Measurements from ENCODE around the gene CFAP97D1.

CFAP97D1 gene

GRCh38 chr17:43800736-43801135 lies 20.5 kb downstream of the CFAP97D1 start:
- Histone ChIP-seq H3K4me3 (replicated peaks; ENCODE audit: low read depth, low read length) (no peak overlapping the region), H3K36me3 (ENCODE audit: control insufficient read depth, insufficient read depth, low read length) (no peaks in the 10 kb centered on the region), H3K27me3 (replicated peaks; ENCODE audit: control insufficient read depth, insufficient read depth, low read length) (no peaks in the 10 kb centered on the region; the same call in 1 of the 2 replicates)
- no peak for DNase-seq (ENCODE audit: extremely low read depth, insufficient read length)
- no peak for TF ChIP-seq CTCF (IDR thresholded peaks at IDR 0.05; ENCODE audit: insufficient read depth, low read length, poor library complexity, severe bottlenecking)

- no peaks in the 10 kb centered on the region for H3K36me3 ChIP-seq (ENCODE audit: control insufficient read depth, insufficient read depth, low read length)
- H3K27me3 ChIP-seq (replicated peaks; ENCODE audit: control insufficient read depth, insufficient read depth, low read length) = no peaks in the 10 kb centered on the region; the same call in 1 of the 2 replicates
- H3K4me3 ChIP-seq (replicated peaks; ENCODE audit: low read depth, low read length) = no peak overlapping the region
- TF ChIP-seq CTCF (IDR thresholded peaks at IDR 0.05; ENCODE audit: insufficient read depth, low read length, poor library complexity, severe bottlenecking) = no peak
- no peak for DNase-seq (ENCODE audit: extremely low read depth, insufficient read length)
Observed at GRCh38 chr17:43801844-43802243, 21.6 kb downstream of the CFAP97D1 start.

- DNase-seq (ENCODE audit: extremely low read depth, insufficient read length) = no peak
- Histone ChIP-seq H3K4me3 (replicated peaks; ENCODE audit: low read depth, low read length) (no peak overlapping the region), H3K36me3 (ENCODE audit: control insufficient read depth, insufficient read depth, low read length) (no peaks in the 10 kb centered on the region), H3K27me3 (replicated peaks; ENCODE audit: control insufficient read depth, insufficient read depth, low read length) (no peaks in the 10 kb centered on the region; the same call in 1 of the 2 replicates)
- TF ChIP-seq CTCF (IDR thresholded peaks at IDR 0.05; ENCODE audit: insufficient read depth, low read length, poor library complexity, severe bottlenecking) = no peak
Observed at GRCh38 chr17:43803758-43804157, 23.5 kb downstream of the CFAP97D1 start.

- no peak overlapping the region for H3K4me3 ChIP-seq (replicated peaks; ENCODE audit: low read depth, low read length)
- no peaks in the 10 kb centered on the region; the same call in 1 of the 2 replicates for H3K27me3 ChIP-seq (replicated peaks; ENCODE audit: control insufficient read depth, insufficient read depth, low read length)
- TF ChIP-seq CTCF (IDR thresholded peaks at IDR 0.05; ENCODE audit: insufficient read depth, low read length, poor library complexity, severe bottlenecking) = no peak
Observed at GRCh38 chr17:43805117-43805516, 24.9 kb downstream of the CFAP97D1 start.

GRCh38 chr17:43808076-43808475 lies 27.8 kb downstream of the CFAP97D1 start:
- H3K4me3 ChIP-seq (replicated peaks; ENCODE audit: low read depth, low read length) = no peak overlapping the region
- TF ChIP-seq CTCF (IDR thresholded peaks at IDR 0.05; ENCODE audit: insufficient read depth, low read length, poor library complexity, severe bottlenecking) = no peak
- no peaks in the 10 kb centered on the region for H3K36me3 ChIP-seq (ENCODE audit: control insufficient read depth, insufficient read depth, low read length)
- no peaks in the 10 kb centered on the region; the same call in none of the 2 replicates for H3K27me3 ChIP-seq (replicated peaks; ENCODE audit: control insufficient read depth, insufficient read depth, low read length)
- no peak for DNase-seq (ENCODE audit: extremely low read depth, insufficient read length)

More at GRCh38 chr17:43805117-43805516, 24.9 kb downstream of the CFAP97D1 start:
- no peaks in the 10 kb centered on the region for H3K36me3 ChIP-seq (ENCODE audit: control insufficient read depth, insufficient read depth, low read length)
- DNase-seq (ENCODE audit: extremely low read depth, insufficient read length) = no peak

- DNase-seq (ENCODE audit: extremely low read depth, insufficient read length) = no peak
- Histone ChIP-seq H3K4me3 (replicated peaks; ENCODE audit: low read depth, low read length) (no peak overlapping the region), H3K27me3 (replicated peaks; ENCODE audit: control insufficient read depth, insufficient read depth, low read length) (no peaks in the 10 kb centered on the region; the same call in none of the 2 replicates), H3K36me3 (ENCODE audit: control insufficient read depth, insufficient read depth, low read length) (no peaks in the 10 kb centered on the region)
- no peak for TF ChIP-seq CTCF (IDR thresholded peaks at IDR 0.05; ENCODE audit: insufficient read depth, low read length, poor library complexity, severe bottlenecking)
Observed at GRCh38 chr17:43809121-43809520, 28.9 kb downstream of the CFAP97D1 start.

All from GM06990 (cell line).